UCSD-AML1 (cell line): ENCODE measurements around the gene UGT2B7.
"Not testable (repeated sequence)": the region's sequence is repeated elsewhere in the genome, so short reads cannot be mapped to it uniquely, and the experiment has no call there.

Source experiments
- DNase-seq: peaks from one replicate; lab custom pipeline; 2025; ENCODE audit not compliant: unreplicated experiment; lab: John Stamatoyannopoulos, UW

Gene UGT2B7

GRCh38 chr4:69078852-69079251 is 17.4 kb upstream of the UGT2B7 start:
- no peak for DNase-seq

GRCh38 chr4:69088473-69088872 is 7.8 kb upstream of the UGT2B7 start:
- no peak for DNase-seq

- no peak for DNase-seq
Observed at GRCh38 chr4:69089388-69089787, 6.9 kb upstream of the UGT2B7 start.

GRCh38 chr4:69092190-69092589 is 4.1 kb upstream of the UGT2B7 start:
- DNase-seq: no peak

- no peak for DNase-seq
Observed at GRCh38 chr4:69092980-69093568, 3.2 kb upstream of the UGT2B7 start.

- no peak for DNase-seq
Observed at GRCh38 chr4:69093681-69094080, 2.6 kb upstream of the UGT2B7 start.

- no peak for DNase-seq
Observed at GRCh38 chr4:69095301-69095731, 958 bp upstream of the UGT2B7 start.

GRCh38 chr4:69096810-69097209 is 536 bp downstream of the UGT2B7 start:
- DNase-seq: no peak

GRCh38 chr4:69098470-69098869 is 2.2 kb downstream of the UGT2B7 start:
- no peak for DNase-seq

- DNase-seq: no peak
Observed at GRCh38 chr4:69099910-69100309, 3.6 kb downstream of the UGT2B7 start.

- not testable (repeated sequence) for DNase-seq
Observed at GRCh38 chr4:69102668-69103067, 6.4 kb downstream of the UGT2B7 start.

- no peak for DNase-seq
Observed at GRCh38 chr4:69104719-69105275, 8.5 kb downstream of the UGT2B7 start.

- not testable (repeated sequence) for DNase-seq
Observed at GRCh38 chr4:69115151-69115850, 19.0 kb downstream of the UGT2B7 start.

GRCh38 chr4:69115851-69116213 is 19.6 kb downstream of the UGT2B7 start:
- DNase-seq: no peak

GRCh38 chr4:69116645-69117321 is 20.5 kb downstream of the UGT2B7 start:
- no peak for DNase-seq

GRCh38 chr4:69120870-69121269 is 24.6 kb downstream of the UGT2B7 start:
- no peak for DNase-seq

GRCh38 chr4:69122476-69122875 is 26.2 kb downstream of the UGT2B7 start:
- no peak for DNase-seq

GRCh38 chr4:69124941-69125340 is 28.7 kb downstream of the UGT2B7 start:
- no peak for DNase-seq

GRCh38 chr4:69126024-69126423 is 29.8 kb downstream of the UGT2B7 start:
- DNase-seq: no peak

GRCh38 chr4:69133993-69134392 is 37.7 kb downstream of the UGT2B7 start:
- no peak for DNase-seq

- DNase-seq: no peak
Observed at GRCh38 chr4:69134471-69134870, 38.2 kb downstream of the UGT2B7 start.

- DNase-seq: no peak
Observed at GRCh38 chr4:69141320-69141719, 45.0 kb downstream of the UGT2B7 start.
